ENCODE results near the gene RPL23.
A peak's percentile ranks its signal among the peaks of the same experiment; 100 is the strongest.

The RPL23 gene

DNA sequence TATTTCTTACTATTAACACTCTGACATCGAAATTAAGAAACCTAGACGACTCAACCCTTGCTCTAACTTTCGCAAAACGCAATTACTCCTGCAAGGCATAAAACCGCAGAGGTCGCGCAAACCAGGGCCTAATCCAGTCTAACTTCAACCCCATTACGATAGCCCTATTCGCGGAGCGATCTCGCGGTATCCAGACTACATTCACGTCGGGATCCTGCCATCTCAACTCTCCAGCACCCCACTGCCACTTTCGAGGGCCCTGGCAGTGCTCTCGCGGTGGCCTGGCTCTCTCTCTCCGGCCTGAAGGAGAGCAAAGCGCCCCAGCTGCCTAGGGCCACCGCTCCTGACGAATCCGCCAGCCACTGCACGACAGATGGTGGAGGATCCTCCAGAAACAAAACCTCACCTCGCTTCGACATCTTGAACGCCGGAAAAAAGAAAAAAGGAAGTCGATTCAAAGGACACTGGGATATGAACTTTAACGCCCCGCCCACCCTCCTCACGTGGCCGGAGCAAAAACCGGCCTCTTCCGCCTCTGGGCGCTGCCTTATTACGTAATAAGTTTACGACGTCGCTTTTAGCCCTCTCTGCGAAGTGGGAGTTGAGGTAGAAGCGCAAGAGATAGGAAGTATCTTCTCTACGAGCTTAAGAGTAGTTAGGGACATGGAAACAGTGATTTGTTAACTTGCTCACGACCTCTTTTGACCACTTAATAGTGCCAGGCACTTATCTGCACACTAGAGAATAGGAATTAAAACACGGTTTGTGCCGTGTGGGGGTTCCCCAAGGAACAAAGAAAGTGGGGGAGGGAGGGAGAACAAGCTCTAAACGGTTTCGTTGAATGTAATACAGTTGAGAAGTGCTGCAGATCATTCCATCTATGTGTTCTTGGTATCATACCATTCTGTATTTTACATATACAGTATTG lies at the start of gene RPL23:
TSS of gene RPL23 (minus strand) at position 430 of the 928 bp plus-strand sequence. CDS start at position 419, 11 bp downstream.
- ATAC-seq = peak; percentile 82 to 85

DNA sequence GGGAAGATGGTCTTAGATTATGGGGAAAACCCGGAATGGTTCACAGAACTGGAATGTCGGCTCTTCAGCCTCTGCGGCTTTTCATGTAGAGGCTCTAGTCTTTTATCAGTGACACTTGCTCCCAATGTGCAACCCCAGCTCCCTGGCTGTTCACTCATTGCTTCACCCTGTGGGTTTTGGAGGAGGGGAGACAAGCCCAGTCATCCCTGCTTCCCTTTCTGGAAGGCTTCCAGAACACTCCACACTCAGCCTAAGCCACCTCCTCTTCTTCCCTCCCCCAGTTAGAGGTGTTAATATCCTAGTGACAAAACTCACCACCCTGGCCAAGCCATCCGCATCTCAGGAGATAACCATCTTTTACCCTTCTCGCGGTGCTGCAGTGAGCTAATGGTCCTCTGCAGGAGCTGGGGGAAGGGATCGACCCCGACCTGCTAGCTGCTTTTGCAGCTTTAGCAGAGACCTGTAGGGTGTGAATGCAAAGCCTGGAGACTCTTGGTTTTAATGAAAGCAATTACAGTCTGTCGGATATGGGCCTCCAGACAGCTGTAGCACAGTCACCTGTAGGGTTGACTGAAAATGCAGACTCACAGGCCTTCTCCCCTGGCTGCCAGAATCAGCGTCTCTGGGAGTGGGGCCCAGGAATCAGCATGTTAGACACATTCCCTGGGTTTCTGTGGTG lies 47.6 kb upstream of the RPL23 start:
- no peak for ATAC-seq

DNA sequence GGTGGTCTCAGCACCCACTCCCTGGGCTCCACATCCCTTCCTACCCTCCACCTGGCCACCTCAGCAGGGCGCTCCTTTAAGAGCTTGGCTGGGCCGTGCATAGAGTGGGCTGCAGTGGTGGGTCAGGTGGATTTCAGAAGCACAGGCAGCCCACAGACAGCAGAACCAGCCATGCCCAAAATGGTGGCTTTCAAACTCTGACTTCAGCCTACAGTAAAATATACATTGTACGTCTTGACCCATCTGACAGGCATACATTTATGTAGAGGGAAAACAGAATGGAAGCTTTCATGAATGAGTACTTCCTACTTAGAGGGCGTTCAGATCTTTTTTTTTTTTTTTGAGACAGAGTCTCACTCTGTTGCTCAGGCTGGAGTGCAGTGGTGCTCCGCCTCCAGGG lies 45.9 kb upstream of the RPL23 start:
- no peak for ATAC-seq

DNA sequence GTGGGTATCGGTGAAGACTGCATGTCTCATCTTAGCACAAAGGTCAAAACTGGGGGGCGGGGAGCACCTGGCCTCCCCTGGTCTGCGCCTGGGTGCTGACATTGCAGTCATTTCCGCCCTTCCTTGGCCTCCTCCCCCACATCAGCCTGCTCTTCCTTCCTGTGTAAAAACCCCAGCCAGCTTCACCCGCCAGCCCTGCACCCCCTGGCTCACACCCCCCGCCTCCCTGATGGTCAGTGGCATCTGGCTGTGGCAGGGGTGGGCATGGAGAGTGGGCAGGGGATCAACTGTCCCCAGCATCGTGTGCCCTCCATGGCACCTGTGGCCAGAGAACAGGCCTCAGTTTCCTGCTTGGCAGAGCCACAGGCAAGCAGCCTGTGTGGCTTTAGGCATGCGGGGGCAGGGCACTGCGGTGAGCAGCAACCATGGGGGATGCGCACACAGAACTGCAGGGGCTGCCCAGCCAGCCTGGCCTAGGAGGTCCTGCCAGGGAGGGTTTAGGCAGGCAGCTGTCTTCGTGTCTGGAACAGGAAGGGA lies 45.4 kb upstream of the RPL23 start:
- peak; percentile 94 to 96 for ATAC-seq

DNA sequence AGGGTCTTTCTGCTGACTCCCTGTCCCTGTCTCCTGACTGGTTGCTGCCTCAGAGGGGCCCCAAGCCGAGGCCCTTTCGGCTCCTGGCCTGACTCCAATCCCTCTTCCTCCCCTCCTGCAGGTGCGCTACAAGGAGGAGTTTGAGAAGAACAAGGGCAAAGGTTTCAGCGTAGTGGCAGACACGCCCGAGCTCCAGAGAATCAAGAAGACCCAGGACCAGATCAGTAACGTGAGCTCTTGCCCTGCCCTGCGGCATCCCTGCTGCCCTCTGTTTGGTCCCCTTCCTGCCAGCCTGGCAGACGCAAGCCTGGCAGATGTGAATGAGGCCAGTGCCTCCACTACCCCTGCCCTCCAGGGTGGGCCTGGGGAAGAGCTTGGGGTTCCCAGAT lies 44.8 kb upstream of the RPL23 start:
- ATAC-seq = peak; percentile 14 to 19

DNA sequence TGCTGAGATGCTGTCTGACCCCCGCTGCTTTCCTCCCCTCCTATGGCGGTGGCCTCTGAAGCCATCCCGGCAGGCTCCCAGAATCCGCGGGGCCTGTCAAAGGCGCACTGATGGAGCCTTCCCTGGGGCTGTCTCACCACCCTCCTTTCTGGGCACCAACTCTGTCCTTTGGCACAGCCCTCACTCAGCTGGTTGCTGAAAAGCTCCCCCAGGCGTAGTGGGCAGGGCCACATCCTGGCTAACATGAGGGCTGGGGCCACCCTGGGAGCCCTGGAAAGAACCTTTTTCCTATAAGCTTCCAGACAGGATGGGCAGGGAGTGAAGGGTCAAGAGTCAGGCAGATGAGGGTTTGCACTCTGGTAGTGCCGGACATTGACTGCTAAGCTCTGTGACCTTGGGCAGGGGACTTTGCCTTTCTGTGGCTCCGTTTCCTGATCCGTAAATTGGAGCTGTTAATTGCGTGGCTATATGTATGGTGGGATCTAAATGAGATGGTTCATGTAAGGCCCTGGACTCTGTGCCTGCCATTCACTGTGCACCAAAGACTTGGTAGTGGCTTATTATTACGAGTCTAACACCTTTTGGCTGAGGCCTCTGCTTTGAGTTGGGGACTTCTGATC lies 44.3 kb upstream of the RPL23 start:
- ATAC-seq = no peak

DNA sequence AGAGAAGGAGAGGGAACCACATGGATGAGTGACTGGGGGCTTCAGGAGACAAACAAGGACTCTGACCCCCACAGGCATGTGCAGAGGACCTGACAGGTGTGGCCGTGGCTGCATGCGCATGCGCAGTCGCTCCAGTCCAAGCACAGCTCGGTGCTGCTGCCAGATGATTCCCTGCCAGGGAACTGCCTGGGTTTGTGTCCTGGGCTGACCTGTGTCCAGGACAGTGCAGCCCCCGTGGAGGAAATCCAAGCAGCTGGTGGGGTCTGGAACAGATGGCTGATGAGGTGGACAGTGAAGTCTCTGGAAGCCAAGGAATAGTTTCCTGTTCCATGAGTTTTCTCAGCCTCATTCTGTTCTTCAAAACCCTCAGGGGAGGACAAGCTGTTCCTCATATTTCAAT lies 43.7 kb upstream of the RPL23 start:
- ATAC-seq = no peak

DNA sequence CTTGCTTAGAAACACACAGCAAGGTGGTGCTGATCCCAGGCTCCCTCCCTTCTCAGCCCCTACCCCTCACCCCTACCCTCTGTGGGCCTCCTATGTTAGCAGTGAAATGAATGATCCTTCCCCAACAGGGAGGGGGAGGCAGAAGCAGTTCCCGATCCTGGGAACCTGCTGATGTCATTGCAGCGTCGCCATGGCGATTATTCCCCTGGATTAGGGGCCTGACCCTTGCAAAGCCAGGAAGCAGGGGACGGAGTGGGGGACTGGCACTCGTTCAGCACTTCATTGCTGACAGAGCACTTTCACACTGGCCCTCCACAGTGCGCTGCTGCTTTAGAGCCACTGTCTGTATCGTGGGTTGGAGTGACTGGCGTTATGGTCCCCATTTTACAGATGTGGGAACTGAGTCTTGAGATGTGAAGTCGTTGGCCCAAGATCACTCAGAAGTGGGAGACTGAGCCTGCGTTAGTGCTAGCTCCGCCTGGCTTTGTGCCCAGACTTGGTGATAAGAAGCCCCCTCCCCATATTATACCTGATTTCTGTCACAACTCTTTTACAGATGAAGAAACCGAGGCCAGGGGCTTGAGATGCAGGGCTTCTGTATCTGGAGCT lies 42.9 kb upstream of the RPL23 start:
- no peak for ATAC-seq

DNA sequence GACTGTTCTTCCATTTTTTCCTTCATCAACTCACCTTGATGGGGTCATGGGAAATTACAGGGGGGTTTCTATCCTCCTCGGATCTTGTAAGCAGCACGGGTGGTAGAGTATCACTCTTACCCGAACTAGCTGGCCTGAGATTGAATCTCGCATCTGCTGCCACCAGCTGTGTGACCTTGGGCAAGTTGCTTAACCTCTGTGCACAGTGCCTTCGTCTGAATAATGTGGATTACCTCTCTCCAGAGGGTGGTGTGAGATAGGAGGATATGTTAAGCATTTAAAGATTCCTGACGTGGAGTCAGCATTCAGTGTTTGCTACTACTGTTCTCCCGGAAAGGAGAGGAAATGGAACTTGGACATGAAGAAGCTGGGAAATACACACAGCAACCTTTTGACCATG lies 40.8 kb upstream of the RPL23 start:
- ATAC-seq = no peak

DNA sequence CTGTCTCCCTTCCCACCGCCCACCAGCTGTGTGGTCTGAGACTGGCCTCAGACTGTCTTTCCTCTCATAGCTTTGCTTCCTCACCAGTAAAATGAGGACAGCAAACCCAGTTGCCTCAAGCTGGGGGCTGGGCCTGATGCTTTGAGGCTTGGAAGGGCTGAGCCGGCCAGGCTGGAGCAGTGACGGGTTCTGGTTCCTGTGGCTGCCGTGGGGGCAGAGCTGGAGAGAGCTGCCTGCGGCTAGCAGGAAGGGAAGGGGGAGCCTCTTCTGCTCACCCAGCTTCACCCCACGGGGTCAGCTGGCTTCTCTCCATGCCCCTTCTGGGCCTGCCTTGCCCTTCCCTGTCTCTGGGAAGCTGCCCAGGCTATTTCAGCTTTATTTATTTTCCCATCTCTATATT lies 40.1 kb upstream of the RPL23 start:
- ATAC-seq = peak; percentile 31 to 37

DNA sequence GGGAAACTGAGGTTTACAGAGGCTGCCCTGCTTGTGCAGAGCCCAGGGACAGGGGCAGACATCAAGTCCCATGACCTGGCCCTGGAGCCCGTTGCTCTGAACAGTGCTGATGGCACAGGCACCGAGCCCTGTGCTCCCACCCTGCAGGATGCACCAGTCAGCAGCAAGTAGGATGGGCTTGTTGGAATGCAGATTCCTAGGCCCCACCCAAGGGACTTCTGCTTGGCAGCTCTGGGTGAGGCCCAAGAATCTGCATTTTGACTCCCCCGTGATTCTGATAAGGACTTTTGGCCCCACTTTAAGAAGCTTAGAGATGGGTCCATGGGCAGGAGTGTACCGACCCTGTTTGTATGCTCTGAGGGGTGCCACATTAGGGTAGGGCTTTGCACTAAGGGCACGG lies 39.6 kb upstream of the RPL23 start:
- no peak for ATAC-seq

DNA sequence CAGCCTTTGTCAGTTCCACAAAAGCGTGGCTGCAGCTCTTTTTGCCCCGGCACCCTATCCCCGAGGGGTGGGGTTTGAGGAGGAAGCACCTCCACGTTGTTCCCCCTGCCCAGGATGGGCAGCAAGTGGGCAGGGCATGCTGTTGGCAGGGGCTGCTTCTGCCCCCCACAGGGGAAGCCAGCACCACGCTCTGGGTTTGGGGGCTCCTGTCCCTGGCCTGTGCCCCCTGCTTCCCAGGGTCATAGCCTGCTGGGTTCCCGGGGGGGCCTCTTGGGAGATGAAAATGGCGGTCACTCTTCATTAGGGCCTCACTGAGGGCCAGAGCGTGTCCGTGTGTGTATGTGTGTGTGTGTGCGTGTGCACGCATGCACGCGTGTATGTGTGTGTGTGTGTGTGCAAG lies 39.1 kb upstream of the RPL23 start:
- ATAC-seq = no peak

DNA sequence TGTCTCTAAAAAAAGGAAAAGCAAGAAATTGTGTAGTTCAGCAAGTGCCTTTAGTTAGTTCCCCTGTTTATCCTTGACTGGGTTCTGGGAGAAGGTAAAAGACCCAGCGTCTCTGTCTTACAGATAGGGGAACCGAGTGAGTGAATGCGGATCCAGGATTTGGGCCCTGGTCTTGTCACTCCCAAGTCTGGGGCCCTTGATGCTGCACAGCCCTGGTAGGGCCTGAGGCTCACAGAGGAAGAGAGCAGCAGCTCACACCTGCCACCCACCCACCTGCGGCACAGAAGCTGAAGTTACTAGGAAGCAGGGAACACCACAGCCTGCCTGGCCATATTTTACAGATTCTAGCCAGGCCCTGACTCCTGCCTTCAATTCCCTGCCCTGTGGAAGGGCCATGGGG lies 38.6 kb upstream of the RPL23 start:
- ATAC-seq = no peak

DNA sequence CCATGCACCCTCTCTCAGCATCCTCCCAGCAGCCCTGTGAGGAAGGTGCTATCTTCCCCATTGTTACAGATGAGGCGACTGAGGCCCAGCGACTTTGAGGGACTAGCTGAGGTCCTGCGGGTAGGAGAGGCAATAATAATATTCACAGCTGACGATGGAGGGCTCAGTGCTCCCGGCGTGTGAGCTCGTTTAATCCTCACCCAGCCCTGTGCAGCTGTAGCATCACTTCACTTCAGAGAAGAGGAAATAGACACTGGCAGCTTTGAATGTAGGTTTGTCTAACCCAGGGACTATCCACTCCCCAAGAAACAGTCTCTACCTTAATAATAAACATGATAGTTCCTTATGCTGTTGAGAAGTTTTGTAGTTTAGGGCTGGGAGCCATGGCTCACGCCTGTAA lies 37.9 kb upstream of the RPL23 start:
- ATAC-seq = no peak

DNA sequence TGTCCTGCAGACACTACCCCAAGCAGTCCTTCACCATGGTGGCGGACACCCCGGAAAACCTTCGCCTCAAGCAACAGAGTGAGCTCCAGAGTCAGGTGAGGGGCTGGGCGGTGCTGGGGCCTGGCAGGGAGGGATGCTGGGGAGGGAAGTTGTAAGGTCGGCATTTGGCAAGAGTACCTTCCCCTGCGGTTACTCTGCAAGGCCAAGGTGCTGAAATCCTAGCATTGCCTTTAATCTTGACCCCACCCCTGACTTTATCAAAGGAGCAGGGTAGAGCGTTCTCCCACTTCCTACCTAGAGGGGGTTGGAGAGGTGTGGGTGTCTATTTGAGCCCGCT lies 36.9 kb upstream of the RPL23 start:
- no peak for ATAC-seq

DNA sequence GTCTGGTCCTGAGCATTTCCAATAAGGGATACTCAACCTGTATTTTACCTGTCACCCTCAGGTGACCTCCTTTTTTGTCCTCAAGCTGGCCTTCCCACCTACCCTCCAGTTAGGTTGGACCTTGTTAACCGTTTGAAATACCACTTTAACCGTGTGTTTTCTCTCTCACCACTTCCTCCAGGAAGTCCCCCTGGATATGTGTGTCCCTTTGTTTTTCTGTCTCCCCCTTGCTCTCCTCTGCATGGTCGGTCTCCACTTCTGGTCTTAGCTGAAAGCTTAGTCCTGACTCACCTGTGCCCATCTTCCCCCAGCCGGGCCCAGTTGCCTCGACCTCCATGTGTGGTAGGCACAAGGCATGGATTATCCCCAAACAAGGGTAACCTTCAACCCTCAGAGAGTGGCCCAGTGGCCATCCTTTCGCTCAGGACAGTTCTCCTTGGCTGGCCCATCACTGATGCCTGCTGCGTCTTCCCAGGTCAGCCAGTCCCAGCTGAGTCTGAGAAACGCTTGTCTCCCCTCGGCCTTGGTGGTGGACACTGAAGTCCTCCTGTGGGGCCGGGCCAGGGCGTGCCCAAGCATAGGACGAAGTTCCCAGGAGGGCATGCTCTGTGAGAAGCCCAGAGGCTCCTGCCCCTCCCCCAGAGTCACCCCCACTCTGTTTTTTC lies 36.4 kb upstream of the RPL23 start:
- no peak for ATAC-seq

DNA sequence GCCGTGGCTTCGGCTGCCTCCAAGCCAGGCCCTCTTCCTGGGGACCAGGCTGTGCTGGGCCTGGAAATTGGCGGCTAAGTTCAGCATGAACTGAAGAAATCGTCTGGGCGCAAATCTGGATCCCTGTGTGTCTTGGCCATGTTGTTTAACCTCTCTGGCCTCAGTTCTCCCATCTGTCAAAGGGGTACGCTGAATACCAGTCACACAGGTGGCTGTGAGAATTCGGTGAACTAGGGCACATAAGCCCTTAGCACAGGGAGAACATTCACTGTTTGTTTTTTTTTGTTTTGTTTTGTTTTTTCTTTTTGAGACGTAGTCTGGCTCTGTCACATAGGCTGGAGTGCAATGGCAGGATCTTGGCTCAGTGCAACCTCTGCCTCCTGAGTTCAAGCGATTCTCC lies 35.3 kb upstream of the RPL23 start:
- no peak for ATAC-seq

DNA sequence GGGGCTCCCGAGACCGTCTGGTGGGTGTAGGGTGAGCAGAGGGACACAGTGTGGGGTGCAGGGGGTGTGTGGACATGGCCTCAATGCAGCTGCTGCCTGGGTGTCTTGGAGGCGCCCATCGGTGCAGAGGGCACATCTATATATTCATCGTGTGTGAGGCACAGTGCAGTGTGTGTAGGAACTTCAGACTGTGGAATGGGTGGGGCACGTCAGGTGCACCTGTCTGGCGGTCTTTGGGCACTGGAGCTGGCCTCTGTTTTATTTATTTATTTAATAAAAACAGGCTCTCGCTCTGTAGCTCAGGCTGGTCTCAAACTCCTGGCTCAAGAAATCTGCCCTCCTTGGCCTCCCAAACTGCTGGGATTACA lies 33.1 kb upstream of the RPL23 start:
- no peak for ATAC-seq

DNA sequence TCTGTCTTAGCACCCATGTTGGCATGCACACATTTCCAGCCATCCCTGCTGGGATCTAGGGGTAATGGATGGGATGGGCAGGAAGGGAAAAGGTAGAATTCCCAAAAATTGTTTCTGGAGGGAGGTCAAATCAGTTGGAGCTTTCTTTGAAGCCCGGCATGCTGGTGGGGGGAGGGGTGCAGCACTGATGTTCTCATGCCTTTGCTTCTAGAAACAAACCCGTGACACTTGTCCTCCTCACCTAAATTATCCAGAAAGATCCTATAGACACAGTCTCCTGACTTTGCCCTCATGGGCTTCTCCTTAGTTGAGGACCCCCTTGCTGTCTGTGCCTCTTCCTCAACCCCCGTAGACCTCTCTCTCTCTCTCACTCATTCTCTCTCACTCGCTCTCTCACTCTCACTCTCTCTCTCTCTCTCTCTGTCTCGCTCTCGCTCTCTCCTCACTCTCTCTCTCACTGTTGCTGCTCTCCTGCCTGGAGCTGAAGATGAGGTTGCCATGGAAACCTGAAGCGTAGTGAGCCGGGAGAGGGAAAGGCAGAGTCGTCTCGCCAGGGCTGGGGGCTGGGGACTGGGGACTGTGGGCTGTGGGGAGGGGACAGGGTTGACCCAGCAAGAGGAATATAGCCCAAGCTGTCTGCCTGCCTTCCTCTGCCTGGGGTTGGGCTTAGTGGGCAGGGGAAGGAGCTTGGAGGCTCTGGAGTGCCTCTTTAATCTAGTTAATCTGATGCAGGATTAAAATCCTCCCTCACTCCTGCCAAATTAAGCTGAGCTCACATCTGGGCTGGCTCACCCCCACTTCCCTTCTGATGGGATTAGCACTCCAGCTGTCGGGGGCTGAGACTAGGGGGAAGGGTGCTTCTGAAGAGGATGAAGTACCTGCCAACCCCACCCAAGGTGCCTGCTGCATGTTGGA lies 32.5 kb upstream of the RPL23 start:
- no peak for ATAC-seq

DNA sequence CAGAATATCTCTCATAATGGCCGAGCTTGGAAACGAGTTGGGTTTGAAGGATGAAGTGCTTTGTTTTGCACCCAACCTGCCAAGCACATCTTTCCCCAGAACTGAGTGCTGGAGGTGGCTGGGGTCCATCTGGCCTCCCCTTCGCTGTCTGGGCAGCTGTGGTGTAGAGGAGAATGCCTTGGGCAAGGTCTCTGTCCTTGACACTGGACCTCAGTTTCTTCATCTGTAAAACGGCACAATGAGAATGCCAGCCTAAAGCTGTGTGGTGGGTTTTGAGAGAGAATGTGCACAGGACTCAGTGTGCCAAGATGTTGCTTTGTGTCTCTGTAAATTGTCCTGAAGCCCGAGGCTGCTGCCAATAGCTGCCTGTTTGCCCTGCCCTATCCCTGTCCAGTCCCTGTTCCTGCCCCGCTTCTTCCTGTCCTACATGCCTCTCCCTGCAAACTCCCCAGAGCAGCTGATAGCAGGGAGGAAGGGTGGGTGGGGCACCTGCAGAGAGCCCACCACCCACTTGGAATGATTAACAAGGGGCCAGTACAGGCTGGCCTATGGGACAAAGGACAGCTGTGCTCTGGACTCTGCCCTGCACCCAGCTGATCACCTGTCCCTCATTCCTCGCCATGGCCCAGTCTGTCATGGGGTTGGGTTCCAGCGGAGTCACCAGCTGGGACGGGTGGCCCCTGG lies 31.7 kb upstream of the RPL23 start:
- ATAC-seq = no peak
